OCI-LY1 (cell line): Measurements from ENCODE around the gene BPIFB3.

Experiments
- CTCF ChIP-seq: fragments of 200-600 bp; sonication (generic), shearing (Covaris generic); IDR thresholded peaks from 2 replicates; pipeline ENCODE4 v1.5.1; 2017; ENCODE audit warnings: mild to moderate bottlenecking, antibody characterized with exemption, low read length, moderate library complexity, mixed read lengths
- EZH2 ChIP-seq: fragments of 200-600 bp; sonication (generic), shearing (Covaris generic); IDR thresholded peaks from 2 replicates; pipeline ENCODE4 v1.8.0; 2017; ENCODE audit warnings: borderline replicate concordance, mixed run types, mild to moderate bottlenecking, antibody characterized with exemption, low read length, moderate library complexity, mixed read lengths

- TF ChIP-seq CTCF (no peak), EZH2 (no peak)
Measured at GRCh38 chr20:33111306-33111705, 57.6 kb downstream of the BPIFB3 start.
